DOHH2 (cell line): ENCODE measurements around the gene TEX10.
"Not testable (repeated sequence)": the region's sequence is repeated elsewhere in the genome, so short reads cannot be mapped to it uniquely, and the experiment has no call there.

Experiments used
- H3F3A ChIP-seq: fragments of 200-600 bp; sonication (generic), shearing (Covaris generic); 2 replicates; pipeline ENCODE4 v1.6.0; 2016; ENCODE audit warnings: antibody characterized with exemption, mild to moderate bottlenecking; ENCODE audit not compliant: control insufficient read depth, insufficient read depth
- H3K27ac ChIP-seq: fragments of 200-600 bp; sonication (generic); 2 replicates; pipeline ENCODE4 v1.5.1; 2014; ENCODE audit warnings: low read depth, mild to moderate bottlenecking, low read length, moderate library complexity
- H3K27me3 ChIP-seq: fragments of 200-600 bp; sonication (generic); 2 replicates; pipeline ENCODE4 v1.6.1; 2014; ENCODE audit warnings: mild to moderate bottlenecking, low read length, mixed read lengths; ENCODE audit not compliant: control insufficient read depth
- H3K36me3 ChIP-seq: fragments of 200-600 bp; sonication (generic); 2 replicates; pipeline ENCODE4 v1.6.1; 2014; ENCODE audit warnings: mild to moderate bottlenecking, low read length, moderate library complexity, mixed read lengths; ENCODE audit not compliant: control insufficient read depth
- H3K4me1 ChIP-seq: fragments of 200-600 bp; sonication (generic); 2 replicates; pipeline ENCODE4 v1.6.1; 2014; ENCODE audit warnings: mild to moderate bottlenecking, low read length, mixed read lengths; ENCODE audit not compliant: control insufficient read depth
- H3K4me2 ChIP-seq: fragments of 200-600 bp; sonication (generic); 2 replicates; pipeline ENCODE4 v1.6.0; 2014; ENCODE audit warnings: mild to moderate bottlenecking, low read length, moderate library complexity
- H3K4me3 ChIP-seq: fragments of 200-600 bp; sonication (generic); 2 replicates; pipeline ENCODE4 v1.5.1; 2014; ENCODE audit warnings: mild to moderate bottlenecking, low read length, mixed read lengths
- H3K79me2 ChIP-seq: fragments of 200-600 bp; sonication (generic); 2 replicates; pipeline ENCODE4 v1.6.1; 2014; ENCODE audit warnings: mild to moderate bottlenecking, low read length, mixed read lengths; ENCODE audit not compliant: control insufficient read depth
- H3K9me2 ChIP-seq: fragments of 200-600 bp; sonication (generic); replicated peaks from 2 replicates; pipeline ENCODE4 v1.6.1; 2014; ENCODE audit warnings: mild to moderate bottlenecking, low read length, mixed read lengths; ENCODE audit not compliant: control insufficient read depth
- H3K9me3 ChIP-seq: fragments of 200-600 bp; sonication (generic); 2 replicates; pipeline ENCODE4 v1.6.1; 2014; ENCODE audit warnings: antibody characterized with exemption, low read length, mixed read lengths; ENCODE audit not compliant: control insufficient read depth, insufficient read depth
- H4K20me1 ChIP-seq: fragments of 200-600 bp; sonication (generic); 2 replicates; pipeline ENCODE4 v1.6.0; 2014; ENCODE audit warnings: low read depth, mild to moderate bottlenecking, antibody characterized with exemption, low read length, moderate library complexity; ENCODE audit not compliant: control insufficient read depth, insufficient read depth
- CTCF ChIP-seq: fragments of 200-600 bp; sonication (generic); IDR thresholded peaks from one replicate; pipeline ENCODE4 v1.5.1; 2014; ENCODE audit warnings: antibody characterized with exemption, mild to moderate bottlenecking, low read depth, low read length; ENCODE audit not compliant: poor library complexity, severe bottlenecking
- EZH2phosphoT487 ChIP-seq: fragments of 200-600 bp; sonication (generic); IDR thresholded peaks from 2 replicates; pipeline ENCODE4 v1.6.1; 2017; ENCODE audit warnings: borderline replicate concordance, mild to moderate bottlenecking, antibody characterized with exemption, low read length, moderate library complexity, mixed read lengths

The TEX10 gene

DNA sequence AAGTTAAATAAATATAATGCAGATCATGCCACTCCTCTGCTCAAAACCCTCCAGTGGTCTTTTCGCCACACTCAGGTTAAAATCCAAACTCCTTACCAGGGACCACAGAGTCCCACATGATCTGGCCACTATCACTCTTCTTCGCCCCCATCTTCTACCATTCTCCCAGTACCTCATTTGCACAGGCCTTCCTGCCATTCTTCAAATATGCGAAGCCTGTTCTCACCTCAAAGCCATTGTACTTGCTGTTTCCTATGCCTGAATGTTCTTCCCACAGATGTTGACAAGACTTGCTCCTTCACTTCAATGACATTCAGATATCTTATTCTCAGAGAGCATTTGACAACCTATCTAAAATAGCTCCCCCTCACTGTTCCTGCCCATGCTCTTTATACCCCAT is 10.9 kb downstream of the TEX10 start:
- peaks cover 94% of the 10 kb centered on the region for H3K36me3 ChIP-seq
- no peak for TF ChIP-seq EZH2phosphoT487
- no peak for TF ChIP-seq CTCF
- H3K4me2 ChIP-seq: peak overlapping the region; percentile 20
- peaks cover 17% of the 10 kb centered on the region; the same call in 1 of the 2 replicates for H4K20me1 ChIP-seq
- H3K9me2 ChIP-seq: no peaks in the 10 kb centered on the region
- H3K4me1 ChIP-seq: peaks cover 29% of the 10 kb centered on the region
- H3K79me2 ChIP-seq: peaks cover 97% of the 10 kb centered on the region
- 0 out of 2 replicates have a peak overlapping the region, but pooled peaks have one; percentile 5 for H3K4me3 ChIP-seq
- no peaks in the 10 kb centered on the region for H3K27me3 ChIP-seq
- H3K9me3 ChIP-seq: no peaks in the 10 kb centered on the region
- no peaks in the 10 kb centered on the region; the same call in 1 of the 2 replicates for H3F3A ChIP-seq
- H3K27ac ChIP-seq: no peak overlapping the region

DNA sequence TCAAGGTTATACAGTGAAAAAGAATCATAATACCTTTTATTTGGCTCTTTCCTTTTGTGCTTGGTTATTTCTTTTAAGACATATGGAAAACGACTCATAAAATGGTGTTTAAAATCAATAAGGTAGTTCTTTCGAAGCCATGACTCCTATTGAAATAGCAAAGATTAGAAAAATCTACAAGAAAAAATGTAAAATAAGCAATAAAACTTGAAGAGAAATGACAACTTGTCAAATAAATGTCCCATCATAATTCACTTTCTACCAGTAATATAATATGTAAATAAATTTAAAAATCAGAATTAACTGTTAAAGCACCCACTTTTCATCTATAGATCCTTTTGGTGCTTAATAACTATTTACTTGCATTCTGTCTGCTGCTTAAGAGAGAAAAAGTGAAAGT is 12.5 kb downstream of the TEX10 start:
- Histone ChIP-seq H3K79me2 (peaks cover 92% of the 10 kb centered on the region), H3K9me2 (no peaks in the 10 kb centered on the region), H3K27ac (no peak overlapping the region), H3K4me2 (no peak overlapping the region), H3K4me1 (peaks cover 29% of the 10 kb centered on the region), H3K4me3 (no peak overlapping the region), H3F3A (no peaks in the 10 kb centered on the region; the same call in 1 of the 2 replicates), H4K20me1 (peaks cover 13% of the 10 kb centered on the region; the same call in 1 of the 2 replicates), H3K27me3 (no peaks in the 10 kb centered on the region), H3K9me3 (no peaks in the 10 kb centered on the region), H3K36me3 (peaks cover 91% of the 10 kb centered on the region)
- TF ChIP-seq CTCF (no peak), EZH2phosphoT487 (no peak)

DNA sequence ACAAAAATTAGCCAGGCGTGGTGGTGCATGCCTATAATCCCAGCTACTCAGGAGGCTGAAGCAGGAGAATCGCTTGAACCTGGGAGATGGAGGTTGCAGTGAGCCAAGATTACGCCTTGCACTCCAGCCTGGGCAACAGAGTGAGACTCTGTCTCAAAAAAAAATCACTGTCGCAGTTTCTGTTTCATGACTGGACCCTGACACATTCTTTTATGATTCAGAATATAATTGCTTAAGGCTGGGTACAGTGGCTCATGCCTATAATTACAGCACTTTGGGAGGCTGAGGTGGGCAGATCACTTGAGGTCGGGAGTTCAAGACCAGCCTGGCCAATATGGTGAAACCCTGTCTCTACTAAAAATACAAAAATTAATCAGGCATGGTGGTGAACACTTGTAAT is 14.0 kb downstream of the TEX10 start:
- H4K20me1 ChIP-seq: peaks cover 13% of the 10 kb centered on the region; the same call in 1 of the 2 replicates
- not testable (repeated sequence) for H3F3A ChIP-seq, H3K27ac ChIP-seq, H3K4me2 ChIP-seq, H3K27me3 ChIP-seq, H3K9me2 ChIP-seq, H3K4me3 ChIP-seq, H3K9me3 ChIP-seq
- H3K36me3 ChIP-seq: peaks cover 85% of the 10 kb centered on the region
- H3K4me1 ChIP-seq: peaks cover 28% of the 10 kb centered on the region
- peaks cover 92% of the 10 kb centered on the region for H3K79me2 ChIP-seq

DNA sequence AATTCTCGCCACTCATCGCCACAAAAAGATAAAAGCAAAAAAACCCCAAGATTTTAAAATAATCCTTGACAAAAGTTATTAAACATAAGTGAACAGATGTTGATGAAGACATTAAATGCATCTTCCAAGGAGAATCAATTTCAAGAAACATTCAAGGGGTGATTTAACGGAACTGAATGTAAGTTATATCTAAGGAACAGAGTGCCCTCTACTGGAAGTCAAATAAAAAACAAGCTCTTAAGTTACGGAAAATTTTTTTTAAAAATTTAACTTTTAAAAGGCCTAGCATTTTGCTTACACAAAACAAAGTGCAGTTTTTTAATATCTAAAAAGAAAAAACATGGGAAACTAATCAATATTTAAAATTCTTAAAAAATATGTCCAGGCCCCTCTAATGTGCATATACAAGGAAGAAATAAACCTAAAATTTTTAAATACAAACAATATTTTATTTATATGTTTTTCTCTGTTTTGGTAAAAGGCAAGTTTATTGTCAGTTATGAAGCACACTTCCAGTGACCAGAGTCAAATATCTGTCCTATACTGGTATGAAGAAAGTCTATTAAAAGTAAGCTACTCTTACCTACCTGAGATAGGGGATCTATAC is 28.0 kb downstream of the TEX10 start:
- Histone ChIP-seq H3K9me3 (no peaks in the 10 kb centered on the region), H3F3A (peaks cover 14% of the 10 kb centered on the region; the same call in 1 of the 2 replicates), H3K4me1 (no peaks in the 10 kb centered on the region), H4K20me1 (peaks cover 8% of the 10 kb centered on the region; the same call in 1 of the 2 replicates), H3K4me3 (no peak overlapping the region), H3K9me2 (no peaks in the 10 kb centered on the region), H3K27ac (no peak overlapping the region), H3K36me3 (peaks cover 88% of the 10 kb centered on the region), H3K4me2 (no peak overlapping the region), H3K79me2 (peaks cover 45% of the 10 kb centered on the region), H3K27me3 (no peaks in the 10 kb centered on the region)
- peak; percentile 50 for TF ChIP-seq CTCF
- no peak for TF ChIP-seq EZH2phosphoT487
